Measurements from ENCODE around the gene USP35.

USP35 gene, protein sequence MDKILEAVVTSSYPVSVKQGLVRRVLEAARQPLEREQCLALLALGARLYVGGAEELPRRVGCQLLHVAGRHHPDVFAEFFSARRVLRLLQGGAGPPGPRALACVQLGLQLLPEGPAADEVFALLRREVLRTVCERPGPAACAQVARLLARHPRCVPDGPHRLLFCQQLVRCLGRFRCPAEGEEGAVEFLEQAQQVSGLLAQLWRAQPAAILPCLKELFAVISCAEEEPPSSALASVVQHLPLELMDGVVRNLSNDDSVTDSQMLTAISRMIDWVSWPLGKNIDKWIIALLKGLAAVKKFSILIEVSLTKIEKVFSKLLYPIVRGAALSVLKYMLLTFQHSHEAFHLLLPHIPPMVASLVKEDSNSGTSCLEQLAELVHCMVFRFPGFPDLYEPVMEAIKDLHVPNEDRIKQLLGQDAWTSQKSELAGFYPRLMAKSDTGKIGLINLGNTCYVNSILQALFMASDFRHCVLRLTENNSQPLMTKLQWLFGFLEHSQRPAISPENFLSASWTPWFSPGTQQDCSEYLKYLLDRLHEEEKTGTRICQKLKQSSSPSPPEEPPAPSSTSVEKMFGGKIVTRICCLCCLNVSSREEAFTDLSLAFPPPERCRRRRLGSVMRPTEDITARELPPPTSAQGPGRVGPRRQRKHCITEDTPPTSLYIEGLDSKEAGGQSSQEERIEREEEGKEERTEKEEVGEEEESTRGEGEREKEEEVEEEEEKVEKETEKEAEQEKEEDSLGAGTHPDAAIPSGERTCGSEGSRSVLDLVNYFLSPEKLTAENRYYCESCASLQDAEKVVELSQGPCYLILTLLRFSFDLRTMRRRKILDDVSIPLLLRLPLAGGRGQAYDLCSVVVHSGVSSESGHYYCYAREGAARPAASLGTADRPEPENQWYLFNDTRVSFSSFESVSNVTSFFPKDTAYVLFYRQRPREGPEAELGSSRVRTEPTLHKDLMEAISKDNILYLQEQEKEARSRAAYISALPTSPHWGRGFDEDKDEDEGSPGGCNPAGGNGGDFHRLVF

DNA sequence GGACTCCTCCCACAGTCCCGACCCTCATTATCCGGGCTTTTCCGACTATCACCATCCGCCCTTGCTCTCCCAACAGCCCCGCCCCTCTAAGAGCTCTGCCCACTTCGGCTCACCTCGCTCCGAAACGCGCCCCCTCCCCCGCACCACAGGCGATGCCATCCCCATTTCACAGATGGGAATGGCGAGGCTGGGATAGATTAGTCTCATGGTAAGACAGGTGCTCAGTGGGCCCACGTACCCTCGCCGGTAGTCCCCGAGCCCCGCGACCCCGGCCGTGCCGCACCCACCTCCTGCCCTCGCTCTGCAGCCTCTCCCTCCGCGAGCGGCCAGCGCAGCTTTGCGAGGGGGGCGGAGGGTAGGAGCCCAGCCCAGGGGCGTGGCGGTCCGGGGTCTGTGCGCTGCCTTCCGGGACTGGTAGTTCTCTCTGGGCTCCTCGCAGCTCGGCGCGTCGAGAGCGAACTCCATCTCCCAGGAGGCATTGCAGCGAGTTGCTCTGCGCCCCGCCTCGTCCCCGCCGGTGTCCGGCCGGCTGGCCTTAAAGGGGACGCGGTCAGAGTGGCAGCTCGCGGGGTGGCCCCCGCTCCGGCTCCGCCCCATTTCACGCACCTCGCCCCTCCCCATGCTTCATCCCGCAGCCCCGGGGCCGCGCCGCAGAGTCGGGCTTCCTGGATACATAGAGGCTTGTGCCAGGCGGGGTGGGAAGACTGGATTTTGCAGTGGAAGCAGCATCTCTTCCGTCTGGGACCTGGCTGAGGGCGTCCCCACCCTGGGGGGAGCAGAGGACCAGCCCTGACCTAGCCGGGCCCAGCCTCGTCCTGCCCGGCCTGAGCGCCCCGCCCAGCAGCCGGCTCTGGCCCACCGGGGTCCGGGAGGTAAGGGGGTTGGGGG lies at the start of gene USP35, which contains the start of gene KCTD21:
USP35 (plus strand) TSS at position 634 of the 888 bp plus-strand sequence. CDS start 7,327 bp downstream, outside the sequence.
KCTD21 (minus strand) TSS at position 341 of the 888 bp plus-strand sequence. CDS start 14,072 bp downstream, outside the sequence.
- DNase-seq = peak; percentile 93

DNA sequence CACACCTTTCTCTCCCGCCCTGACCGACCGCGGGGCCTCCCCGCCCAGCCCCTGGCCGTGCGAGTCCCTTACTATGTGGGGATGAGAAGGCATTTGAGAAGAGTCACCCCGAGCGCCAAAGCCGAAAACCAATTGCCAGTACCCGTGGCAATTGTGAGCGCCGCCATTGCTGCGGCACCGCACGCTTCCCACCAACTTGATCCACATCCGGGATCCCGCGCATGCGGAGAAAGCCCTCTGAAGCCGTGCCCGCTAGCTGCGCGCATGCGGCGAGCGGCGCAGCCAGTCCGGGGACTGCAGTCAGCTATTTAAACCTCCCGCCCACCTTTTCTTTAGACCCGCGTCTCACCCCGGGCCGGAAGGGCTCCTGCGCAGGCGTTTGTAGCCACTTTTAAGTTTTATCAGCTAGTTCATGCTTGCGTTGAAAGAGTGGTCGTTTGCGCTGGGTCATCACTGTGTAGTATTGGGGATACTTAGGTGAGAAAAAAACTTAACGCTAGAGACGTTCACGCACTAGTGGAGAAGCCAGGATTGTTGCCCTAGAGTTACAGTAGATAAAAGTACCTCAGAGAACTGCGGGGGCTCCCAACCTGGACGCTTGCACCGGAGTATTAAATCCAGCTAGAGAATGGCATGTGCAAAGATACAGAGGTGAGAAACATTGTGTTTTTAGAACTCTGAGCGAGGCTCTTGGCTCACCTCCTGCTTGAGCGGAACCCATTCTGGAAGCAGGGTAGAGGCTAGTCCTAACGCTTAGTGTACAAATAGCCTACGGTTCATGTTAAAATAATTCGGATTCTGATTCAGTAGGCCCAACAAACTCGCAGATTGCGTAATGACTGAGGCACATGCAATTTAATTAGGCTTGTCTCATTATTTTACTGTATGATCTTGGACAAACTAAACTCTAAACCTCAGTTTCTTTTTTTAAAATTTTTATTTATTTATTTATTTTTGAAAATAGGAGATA lies 49.0 kb upstream of the USP35 start, which contains the start of gene ALG8:
ALG8 (minus strand) TSS at position 205 of the 970 bp plus-strand sequence; CDS start at position 167, 38 bp downstream.
- DNase-seq = peak; percentile 98

DNA sequence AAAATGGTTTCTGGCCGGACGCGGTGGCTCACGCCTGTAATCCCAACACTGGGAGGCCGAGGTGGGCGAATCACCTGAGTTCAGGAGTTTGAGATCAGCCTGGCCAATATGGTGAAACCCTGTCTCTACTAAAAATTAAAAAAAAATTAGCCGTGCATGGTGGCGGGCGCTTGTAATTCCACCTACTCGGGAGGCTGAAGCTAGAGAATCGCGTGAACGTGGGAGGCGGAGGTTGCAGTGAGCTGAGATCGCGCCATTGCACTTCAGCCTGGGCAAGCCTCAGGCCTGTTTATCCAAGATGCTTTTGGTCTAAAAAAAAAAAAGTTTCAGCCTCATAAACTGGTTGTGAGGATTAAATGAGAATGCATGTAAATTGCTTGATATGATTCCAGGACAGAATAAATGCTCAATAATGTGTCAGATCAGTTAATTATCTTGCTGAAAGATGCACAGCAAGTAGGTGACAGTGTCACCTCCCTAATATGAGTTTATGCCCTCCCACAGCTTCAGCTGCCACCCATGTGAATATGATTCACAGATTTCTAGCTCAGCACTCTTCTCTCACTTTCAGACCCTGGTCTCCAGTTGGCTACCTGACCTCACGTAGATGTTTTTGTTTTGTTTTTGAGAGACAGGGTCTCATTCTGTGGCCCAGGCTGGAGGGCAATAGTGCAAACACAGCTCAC lies 48.2 kb upstream of the USP35 start:
- DNase-seq = no peak

DNA sequence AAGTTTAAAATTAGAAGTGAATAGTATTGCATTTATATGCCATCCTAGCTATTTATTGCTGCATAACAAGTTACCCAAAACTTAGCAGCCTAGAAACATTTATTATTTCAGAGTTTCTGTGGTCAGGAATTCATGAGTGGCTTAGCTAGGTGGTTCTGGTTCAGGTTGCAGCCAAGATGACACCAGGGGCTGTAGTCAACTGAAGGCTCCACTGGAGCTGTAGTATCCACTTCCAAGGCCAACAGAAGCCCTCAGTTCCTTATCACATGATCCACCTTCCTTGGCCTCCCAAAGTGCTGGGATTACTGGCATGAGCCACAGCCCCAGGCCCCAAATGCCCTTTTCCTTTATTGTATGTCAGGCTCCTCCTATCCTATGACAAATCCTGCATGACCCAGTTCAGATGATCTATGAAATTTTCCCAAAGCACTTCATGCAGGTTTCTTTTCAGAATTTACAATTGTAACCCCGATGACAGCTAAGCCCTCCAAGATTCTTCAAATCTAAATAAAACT lies 43.2 kb upstream of the USP35 start:
- DNase-seq = no peak

DNA sequence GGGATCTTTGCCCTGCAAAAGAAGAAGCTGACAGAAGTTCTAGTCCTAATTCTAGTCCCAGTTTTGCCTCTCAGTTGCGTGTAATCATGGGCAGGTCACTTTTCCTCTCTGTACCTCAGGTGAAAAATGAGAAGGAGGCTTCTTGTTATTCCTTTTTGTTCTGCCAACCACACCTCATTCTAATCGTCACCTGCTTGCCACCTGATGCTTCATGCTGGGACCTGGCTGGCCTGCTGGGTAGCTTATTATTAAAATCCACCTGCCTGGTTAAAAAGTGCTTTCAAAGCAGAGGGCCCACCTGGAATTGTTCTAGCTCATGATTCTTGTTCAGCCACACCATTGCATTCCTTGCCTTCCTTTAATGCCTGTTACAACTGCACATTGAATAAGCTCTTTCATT lies 40.9 kb upstream of the USP35 start:
- no peak for DNase-seq

DNA sequence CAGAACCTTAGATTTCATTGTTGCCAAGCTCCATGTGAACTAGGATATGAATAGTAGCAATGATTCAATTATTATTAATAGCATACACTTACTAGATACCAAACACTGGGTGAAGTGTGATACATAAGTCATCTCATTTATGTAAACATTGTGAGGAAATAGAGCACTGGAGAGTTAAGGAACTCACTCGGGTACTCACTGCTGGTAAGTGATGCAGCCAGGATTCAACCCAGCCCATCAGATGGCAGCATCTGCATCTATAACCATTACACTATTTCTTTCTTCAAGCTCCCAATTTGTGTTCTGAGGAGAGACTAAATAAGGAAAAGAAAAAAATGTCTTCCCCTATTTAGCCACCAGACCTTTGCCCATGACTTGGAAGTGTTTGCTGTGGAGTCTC lies 39.1 kb upstream of the USP35 start:
- DNase-seq = no peak

DNA sequence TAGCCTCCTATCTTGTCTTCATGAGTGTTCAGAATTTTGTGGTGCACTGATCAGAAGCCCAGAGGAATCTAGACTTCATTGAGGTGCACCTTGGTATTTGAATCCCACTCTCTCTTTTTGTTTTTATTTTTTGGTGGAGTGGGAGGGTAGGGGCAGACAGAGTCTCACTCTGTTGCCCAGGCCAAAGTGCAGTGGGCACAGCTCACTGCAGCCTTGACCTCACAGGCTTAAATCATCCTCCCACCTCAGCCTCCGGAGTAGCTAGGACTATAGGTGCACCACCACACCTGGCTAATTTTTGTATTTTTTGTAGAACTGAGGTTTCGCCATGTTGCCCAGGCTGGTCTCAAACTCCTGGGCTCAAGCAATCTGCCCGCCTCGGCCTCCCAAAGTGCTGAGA lies 38.4 kb upstream of the USP35 start:
- no peak for DNase-seq

DNA sequence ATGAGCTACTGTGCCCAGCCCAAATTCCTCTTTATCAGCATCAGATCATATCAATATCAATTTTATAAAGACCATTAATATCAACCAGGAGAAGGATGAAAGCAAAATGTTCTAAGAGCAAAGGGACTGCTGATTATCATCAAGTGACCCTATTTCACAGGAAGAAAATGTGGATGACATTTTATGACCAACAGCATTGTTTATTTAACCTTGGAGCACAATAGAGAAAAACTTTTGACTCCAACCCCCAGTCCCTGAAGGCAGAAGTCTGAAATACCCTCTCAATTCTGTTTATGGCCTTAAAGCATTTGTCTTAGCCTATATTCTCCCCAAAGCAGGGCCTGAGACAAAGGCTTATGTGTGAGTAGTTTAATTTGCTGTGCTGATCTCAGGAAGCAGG lies 38.0 kb upstream of the USP35 start:
- no peak for DNase-seq

DNA sequence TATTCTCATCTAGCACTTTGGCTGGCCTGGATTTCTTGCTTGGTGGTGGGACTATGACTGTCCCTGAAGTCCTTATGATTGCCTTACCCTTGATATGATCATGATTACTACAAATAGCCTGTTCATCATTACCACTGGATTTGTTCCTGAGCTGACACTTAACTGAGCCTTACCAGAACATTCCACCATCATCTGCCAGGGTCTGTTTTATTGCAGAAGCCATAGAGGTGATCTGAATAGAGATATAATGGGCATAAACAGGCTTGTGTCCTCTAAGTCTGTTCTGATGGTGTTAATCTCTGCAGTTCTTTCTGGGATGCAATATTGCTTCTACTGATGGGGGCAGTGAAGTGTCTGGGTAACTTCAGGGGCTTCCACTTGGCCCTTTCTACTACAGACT lies 36.9 kb upstream of the USP35 start:
- DNase-seq = no peak

DNA sequence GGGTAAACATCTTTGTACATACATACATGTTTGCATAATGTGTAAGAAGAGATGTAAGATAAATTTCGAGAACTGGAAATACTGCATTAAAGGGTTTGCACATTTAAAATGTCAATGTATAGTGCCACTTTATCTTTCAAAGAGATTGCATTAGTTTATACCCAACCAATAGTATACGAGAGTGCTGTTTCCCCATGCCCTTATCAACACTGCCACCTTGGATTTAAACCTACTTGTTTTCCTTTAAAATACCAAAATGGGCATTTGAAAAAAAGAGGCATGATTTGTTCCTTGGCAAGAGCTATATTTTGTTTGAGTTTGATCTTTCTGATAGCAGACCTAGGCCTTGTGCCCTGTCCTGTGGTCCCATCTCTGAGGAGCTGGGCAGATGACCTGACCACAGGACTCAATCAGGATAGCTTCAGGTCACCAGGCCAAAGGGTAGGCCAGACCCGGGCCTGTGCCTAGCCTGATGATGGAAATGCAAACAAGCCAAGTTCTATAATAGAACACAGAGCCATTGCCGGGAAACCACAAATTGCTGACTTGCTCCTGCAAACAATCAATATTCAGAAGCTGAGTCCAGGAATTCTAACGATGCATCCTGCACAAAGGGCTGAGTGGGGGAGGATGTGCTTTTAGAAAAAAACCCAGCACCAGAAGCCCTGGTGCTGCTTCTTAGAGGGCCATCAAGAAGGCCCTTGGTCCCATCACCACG lies 32.4 kb upstream of the USP35 start:
- DNase-seq = no peak

DNA sequence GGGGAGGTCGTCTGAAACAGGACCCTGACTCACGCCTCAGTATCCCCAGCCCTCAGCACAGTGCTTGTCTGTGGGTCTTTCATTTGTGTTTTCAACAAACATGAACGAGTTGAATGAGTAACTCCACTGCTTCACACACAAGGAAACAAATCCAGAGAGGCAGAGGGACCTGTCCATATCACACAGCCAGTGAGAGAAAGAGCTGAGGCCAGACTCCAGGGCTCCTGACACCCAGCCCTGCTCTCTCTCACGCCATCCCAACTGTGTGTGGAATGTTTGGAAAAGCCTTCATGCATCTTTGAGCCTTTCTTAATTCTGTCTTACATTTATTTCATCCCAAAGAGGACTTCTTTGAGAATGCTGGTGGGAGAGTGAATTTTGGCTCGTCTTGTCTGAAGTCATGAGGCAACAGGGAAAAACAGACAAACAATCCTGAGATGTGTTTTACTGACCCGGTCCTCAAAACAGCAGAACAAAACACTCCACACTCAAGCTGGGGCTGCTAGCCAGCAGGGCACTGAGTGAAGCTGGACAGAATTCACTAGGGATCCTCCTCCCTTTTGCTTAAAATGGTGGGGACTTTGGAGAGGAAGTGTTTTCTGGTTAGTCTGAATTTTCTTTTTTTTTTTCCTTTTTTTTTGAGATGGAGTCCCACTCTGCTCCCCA lies 29.6 kb upstream of the USP35 start:
- no peak for DNase-seq

DNA sequence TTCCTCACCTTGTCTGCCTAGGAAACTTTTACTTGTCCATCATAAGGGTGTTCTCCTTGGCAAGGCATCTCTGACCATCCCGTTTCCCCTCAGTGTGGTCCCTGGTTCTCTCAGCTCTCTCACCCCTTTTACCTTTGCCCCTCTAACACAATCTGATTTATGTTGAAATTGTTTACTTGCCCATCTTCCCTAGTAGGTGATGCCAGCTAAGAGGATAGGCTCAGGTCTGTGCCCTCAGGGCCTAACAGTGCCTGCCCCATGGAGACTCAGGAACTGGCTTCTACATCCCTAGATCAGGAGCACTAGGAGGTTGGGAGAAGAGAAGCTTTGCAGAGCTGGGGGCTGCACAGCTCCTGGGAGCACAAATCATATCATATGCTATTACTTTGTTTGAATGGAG lies 28.2 kb upstream of the USP35 start:
- no peak for DNase-seq

DNA sequence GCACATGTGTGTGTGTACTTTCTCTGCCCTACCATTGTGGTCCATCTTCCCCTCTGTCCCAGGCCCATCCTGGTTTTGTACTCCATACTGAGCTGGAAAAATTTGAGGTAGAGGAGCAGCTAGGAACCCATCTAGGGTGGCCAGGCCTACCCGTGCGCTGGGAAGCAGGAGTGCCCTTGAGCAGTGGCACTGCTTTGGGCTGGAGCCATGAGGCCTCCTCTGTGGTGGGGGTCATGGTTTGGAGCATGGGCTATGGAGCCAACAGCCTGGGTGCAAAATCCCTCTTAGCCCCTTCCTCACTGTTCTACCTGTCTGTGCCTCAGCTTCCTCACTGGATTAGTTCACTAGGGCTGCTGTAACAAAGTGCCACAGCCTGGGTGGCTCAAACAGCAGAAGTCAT lies 27.4 kb upstream of the USP35 start:
- DNase-seq = no peak

DNA sequence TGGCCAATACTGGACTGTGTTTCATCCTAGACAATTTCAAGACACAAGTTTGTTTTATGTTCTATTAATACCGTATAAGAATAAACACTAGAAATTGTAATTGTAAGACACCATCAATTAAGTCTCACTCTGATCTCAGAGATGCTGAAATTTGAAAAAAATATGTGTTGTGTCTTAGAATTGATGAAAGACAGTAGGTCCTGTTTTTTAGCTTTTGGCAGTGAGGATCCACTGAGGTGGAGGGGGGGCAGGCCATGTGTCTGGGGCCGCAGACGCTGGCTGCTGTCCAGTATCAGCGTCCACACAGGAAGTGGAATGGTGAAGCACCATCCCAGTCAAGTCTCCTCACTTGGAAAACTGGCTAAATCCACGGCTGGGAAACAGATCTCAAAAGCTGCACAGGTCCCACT lies 26.8 kb upstream of the USP35 start:
- DNase-seq = no peak

DNA sequence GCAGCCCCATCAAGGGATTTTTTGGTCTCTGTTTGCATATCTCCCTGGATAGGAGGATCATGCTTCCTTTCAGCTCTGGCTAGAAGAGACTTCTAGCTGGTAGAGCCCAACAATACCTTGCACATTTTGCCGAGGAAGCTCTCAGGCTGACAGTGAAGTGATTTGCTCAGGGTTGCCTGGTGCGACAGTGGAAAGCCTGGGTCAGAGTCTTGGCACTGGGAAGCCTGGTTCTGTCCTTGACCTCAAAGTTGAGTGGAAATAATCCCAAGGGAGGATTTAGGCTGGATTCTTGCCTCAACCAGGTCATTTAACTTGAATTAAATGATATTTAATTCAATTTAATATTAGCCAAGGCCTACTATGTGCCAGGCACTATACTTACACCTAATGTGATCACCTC lies 24.9 kb upstream of the USP35 start:
- no peak for DNase-seq

DNA sequence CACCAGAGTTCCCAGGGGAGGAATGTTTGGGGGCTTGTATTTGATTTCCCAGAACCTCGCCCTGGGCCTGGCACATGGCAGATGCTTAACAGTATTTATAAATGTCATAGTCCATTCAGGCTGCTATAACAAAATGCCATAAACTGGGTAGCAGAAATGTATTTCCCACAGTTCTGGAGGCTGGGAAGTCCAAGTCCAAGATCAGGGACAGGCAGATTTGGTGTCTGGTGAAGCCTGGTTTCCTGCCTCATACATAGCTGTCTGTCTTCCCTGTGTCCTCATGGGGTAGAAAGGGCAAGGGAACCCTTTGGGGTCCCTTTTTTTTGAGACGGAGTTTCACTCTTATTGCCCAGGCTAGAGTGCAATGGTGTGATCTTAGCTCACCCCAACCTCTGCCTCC lies 24.2 kb upstream of the USP35 start:
- no peak for DNase-seq

DNA sequence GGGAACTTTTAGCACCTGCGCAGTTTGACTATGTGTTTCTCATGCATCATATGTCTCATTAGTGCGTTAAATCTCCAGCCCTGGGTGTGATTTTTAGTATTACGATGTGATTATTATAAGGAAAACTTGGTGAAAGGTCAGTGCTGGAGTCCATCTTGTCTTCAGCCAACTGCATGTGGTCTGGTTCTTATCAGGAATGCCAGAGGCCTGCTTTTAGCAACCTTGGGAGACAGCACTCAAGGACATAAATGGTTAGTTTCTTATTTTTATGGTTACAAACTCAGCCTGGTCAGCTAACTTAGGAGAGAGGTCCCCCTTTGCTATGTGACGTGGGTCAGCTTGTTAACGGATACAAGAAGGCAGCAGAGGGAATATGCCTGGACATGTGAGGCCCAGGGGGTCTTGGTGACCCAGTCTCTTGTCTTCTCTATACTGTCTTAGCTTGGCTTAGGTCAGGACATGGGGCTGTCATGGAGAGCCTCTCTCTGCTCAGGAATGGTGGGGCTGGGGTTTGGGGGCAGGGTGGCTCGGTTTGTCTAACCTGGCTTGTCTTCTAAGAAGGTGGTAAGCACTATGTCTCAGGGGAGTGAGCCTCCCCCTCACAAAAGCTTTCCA lies 21.8 kb upstream of the USP35 start:
- no peak for DNase-seq

All from activated naive CD4-positive, alpha-beta T cell treated with anti-CD3 and anti-CD28 coated beads, Interleukin-2, amount 50 U/mL, for 16 hours (primary cell).